Activated CD8-positive, alpha-beta memory T cell treated with anti-CD3 and anti-CD28 coated beads for 1 hour (primary cell): ENCODE measurements around the gene BIN1.
A peak's percentile ranks its signal among the peaks of the same experiment; 100 is the strongest.

Source experiments
- DNase-seq, 2 donors: peaks; one replicate each; pipeline ENCODE4 v3.0.0-alpha.2; 2020; ENCODE audit warnings: low read depth in 1 of 2; ENCODE audit errors: extremely low read depth in 1 of 2

Gene BIN1

DNA sequence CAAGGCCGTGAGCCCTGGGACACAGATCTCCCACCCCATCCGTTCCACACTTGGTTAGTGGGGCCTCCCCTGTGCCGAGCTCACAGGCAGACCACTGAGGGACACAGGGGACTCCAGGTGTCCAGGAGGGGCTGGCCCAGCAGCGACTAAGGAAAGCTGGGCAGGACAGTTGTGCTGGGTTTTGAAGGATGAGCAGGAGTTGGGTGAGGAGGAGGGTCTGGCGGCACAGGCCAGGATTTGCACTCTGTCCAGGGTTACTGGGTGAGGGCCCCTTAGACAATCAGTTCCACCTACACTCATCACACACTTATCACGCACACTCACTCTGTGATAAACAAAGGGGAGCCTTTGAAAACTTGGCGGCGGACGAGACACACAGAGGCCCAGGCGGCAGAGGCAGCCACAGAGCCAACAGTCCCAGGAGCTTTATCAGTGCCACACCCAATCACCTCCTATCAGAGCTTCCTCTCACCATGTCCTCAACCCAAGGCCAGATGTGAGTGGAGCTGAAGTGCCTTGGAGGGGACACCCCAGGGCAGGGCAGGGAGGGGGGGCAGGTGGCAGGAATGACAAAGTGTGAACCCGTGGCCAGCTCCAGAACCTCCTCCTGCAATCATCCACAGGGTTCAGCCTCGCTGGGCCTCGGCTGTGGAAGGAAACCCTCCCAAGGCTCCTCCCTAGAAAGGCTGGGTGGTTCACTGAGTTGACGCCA, 26.6 kb downstream of the BIN1 start:
- no peak for DNase-seq

DNA sequence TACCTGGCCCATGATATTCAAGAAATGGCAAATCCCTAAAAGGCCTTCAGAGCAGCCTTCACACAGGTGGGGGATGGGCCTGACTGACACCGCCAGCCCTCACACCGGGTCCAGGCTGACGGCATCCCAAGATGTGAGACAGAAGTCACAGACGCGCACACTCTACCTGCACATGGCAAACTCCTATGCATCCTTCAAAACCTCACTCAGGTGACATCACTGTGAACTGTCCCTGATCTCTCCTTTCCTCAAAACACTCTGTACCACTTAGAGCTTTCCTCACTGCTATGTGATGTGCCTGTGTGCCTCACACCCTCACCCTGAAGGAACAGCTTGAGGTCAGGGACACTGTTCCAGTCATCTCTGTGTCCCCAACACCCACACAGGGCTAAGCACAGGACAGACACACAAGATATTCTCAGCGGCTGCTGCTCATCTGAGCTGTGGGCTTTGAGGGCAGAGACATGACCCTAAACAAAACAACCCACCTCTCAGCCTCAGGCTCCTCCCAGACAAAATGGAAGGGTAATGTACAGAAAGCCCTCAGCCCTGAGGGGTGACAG, 27.5 kb downstream of the BIN1 start:
- no peak for DNase-seq

DNA sequence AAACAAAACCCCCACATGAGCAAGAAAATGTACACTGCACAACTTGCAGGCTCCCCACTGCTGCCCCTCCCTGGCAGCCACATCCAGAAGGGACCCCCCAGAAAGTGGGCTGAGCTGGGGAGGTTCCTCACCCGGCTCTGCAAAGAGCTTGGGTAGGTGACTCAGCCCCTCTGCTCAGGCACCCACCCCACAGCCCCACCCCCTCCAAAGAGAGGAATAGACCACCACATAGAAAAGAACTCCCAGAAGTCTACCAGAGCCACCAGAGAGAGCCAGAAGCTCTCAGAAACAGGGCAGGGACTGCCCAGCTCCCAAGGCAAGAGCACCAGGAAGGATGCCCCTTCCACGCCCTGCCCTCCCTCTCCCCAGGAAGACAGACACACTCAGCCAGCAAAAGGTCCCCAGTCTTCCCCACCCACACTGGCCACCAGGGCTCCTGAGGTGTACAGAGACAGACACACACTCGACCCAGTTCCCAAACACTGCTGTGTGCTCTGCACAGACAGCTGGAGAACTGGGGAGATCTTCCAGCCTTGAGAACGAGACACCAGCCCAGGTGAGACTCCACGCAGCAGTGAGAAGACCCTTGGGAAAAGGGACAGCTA, 28.2 kb downstream of the BIN1 start:
- DNase-seq, result no peak

DNA sequence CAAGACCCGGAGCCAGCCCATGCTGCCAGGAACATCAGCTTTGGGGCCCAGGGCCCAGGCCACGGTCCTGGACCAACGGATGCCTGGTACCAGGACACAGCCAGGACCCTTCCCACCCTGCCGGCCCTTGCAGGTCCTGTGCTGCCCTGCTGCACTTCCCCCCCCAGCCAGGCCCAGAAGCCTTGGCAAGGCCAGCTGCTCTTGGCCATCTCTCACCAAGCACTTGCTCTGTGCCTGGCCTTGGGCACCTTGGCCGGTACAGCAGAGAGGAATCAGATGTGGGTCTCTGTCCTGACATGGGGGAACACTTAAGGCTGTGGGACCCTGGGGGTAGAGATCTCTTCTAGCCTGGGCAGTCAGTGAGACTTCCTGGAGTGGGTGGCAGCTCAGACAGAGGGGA, 28.9 kb downstream of the BIN1 start:
- DNase-seq, result no peak

DNA sequence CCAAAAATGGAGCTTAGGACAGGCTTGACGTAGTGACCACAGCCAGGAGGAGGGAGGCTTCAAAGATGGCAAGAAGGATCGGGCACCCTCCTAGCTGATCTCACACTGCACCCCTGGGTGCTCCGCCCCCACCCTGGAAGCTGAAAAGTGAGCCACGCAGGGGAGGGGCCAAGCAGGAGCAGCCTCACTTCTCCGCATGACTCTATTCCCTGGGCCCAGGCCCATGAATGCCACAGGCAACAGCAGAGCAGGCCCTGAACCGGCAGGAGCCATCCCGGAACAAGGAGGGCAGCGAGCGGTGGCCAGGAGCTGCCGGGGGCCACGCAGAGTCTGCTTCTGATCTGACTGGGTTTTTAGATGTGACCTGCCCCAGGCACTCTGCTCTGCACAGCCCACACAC, 30.0 kb downstream of the BIN1 start:
- no peak for DNase-seq

DNA sequence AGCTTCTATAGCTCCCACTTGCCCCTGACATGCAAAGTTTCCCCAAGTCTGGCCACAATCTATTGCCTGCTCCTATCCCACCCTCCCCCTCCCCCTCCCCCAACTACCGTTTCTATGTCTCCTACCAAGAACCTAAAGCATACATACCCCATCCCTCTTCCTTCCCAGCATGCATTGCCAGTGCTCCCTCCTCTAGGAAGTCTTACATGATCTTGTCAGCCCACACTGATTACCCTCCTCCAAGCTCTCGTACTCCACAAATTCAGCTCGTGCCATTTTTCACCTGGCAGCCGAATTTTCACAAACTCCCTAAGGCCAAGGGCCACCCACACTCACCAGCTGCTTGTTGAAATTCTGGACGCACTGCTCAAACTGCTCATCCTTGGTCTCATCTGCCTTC, 30.7 kb downstream of the BIN1 start:
- no peak for DNase-seq

DNA sequence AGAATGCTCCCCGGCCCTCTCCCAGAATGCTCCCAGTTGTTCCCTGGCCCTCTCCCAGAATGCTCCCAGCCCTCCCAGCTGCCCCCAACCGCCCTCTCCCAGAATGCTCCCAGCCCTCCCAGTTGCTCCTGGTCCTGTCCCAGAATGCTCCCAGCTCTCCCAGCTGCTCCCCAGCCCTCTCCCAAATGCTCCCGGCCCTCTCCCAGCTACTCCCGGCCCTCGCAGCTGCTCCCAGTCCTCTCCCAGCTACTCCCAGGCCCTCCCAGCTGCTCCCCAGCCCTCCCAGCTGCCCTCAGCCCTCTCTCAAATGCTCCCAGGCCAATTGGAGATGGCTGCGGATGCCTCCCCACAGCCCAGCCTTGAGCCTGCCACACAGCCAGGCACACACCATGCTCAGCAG, 31.1 kb downstream of the BIN1 start:
- no peak for DNase-seq

DNA sequence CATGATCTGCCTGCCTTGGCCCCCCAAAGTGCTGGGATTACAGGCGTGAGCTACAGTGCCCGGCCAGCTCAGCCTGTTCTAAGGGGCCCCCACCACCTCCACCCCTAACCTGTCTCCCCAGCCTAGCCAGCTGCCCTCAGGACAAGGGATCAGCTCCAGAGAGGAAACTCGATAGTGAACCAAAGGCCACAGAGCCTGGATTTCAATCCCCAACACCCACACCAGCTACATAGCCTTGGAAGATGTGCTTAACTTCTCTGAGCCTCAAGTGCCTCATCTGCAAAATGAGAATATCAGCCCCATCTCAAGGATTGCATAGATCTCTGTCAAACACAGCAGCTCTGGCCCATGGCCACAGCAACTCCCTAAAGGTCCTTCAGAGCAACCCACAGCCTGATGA, 32.0 kb downstream of the BIN1 start:
- no peak for DNase-seq

DNA sequence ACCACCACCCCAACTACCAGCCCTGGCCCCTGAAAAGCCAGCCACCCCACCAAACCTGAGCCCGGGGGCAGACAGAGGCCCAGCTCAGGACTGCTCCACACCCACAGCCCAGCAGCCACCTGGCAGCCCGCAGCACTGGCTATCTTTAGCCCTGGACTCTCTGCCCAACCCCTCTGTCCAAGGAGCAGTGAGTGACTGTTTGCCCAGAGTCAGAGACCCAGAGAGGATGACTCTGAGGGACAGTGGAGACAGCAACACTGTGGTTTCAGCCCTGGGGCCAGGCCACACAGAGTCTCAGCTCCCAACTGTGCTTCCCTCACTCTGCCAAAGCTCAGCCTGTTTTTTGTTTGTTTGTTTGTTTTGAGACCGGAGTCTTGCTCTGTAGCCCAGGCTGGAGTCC, 32.6 kb downstream of the BIN1 start:
- no peak for DNase-seq

DNA sequence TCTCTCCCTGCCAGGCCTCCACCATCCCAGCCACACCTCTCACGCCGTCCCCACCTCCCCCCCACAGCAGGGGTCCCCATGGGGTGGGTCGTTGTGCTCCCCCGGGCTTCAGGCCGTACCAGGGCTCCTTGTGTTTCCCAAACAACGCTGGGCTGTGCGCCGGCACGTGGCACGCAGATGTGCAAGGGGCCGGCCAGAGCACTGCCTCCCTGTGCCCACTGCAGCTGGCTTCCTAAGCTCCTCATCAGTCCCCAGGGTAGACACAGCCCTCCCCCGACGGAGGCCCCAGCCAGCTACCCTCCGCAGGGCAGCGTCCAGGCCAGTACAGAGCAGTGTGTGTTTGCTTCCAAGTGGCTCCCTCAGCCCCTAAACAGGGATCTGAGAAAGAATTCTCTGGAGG, 34.0 kb downstream of the BIN1 start:
- no peak for DNase-seq

DNA sequence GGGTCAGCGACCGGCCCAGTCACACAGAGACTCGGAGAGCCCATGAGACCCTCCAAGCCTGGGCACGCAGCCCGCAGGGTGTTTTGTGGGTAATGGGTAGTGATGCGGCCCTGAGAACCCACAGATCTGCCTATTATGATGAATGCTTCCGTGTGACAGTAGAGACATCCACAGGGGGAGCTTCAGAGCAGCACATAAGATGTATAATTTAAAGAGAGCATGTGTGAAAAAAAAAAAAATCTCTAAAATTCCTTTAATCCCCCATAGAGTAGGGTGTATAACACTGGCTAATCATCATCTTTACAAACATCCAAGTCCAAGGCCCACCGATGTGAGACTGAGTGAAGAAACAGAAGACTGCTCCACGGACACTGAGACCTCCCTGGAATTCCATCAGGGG, 34.6 kb downstream of the BIN1 start:
- no peak for DNase-seq

DNA sequence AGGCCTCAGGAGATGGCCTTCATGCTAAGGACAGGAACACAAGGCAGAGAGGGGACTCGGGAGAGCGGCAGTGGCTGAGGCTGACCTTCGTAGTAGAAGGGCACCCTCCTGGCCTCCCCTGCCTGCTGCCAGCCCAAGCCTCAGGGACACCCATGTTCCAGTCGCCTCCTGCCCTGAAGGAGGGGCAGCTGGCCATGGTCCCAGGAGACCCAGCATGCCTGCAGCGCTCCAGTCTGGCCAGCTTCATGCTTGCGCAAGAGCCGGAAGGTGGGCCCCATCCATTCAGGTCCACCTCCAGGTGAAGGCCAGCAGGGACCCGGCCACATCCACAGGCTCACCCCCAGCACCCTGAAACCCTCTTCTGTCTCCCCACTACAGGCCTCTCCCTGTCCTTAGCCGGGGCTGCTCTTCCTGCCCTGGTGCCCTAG, 35.0 kb downstream of the BIN1 start:
- DNase-seq, result no peak

DNA sequence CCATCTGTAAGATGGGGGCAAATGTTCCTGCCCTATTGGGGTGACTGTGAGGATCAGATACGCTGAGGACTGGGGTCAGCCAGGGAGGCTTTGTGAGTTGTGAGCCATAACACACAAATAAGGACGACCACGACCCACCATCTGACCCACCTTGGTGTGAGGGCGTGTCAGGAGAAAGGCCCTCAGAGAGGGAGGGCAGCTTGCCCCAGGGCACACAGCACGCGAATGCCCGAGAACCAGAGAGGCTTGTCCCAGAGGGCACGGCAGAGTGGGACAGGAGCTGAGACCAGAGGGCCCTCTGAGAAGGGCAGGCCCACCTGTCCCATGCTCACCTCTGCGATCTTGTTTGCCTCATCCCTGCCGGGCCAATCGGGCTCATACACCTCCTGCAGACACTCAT, 36.7 kb downstream of the BIN1 start:
- no peak for DNase-seq

DNA sequence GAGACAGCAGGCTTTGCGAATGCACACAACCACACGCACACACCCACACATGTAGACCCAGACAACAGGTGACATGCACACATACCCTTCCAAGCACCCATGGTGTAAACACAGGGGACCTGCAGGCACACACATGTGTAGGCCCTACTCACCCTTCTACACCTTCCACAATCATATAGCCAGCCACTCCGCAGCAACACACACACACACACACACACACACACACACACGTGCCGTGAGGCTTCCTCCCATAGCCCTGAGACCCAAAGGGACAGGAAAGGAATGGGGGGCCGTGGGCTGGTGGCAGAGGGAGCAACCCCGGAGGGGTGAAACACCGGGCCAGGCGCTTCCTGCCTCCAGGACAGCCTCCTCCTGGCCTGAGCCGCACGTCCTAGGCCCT, 37.4 kb downstream of the BIN1 start:
- no peak for DNase-seq

DNA sequence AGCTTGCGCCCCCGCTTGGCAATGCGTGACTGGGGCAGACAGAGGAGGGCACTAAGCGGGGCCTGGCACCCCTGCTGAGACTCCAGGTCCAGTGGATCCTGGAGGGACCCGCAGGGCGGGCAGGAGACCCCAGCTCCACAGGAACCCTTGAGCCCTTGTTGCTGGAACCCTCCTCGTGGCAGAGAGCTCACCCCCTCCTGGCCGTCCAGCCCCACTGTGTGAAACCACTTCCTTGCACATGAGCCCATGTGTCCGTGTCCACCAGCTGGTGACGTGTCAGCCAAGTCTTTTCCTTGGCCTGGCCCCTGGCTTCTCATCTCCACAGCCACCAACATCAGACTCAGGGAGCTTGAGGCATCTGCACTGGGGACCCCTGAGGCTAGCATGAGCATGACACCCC, 38.0 kb downstream of the BIN1 start:
- no peak for DNase-seq

DNA sequence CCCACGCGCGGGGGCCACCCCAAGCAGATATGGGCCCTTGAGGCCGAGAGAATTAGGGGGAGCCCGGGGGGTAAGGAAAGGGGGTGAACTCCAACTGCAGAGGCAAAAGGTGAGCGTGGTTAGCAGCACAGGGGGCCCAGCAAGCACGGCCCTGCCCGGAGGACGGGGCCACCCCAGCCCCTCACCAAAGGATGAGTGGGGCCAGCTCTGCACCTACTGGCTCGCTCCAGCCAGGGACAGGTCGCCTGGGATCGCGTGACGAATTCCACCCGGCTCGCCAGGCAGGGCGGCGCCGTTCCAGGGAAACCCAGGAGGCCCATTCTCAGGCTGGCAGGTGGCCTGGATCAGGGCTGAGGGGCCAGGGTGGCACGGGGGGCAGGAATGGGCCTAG, 38.6 kb downstream of the BIN1 start:
- no peak for DNase-seq

DNA sequence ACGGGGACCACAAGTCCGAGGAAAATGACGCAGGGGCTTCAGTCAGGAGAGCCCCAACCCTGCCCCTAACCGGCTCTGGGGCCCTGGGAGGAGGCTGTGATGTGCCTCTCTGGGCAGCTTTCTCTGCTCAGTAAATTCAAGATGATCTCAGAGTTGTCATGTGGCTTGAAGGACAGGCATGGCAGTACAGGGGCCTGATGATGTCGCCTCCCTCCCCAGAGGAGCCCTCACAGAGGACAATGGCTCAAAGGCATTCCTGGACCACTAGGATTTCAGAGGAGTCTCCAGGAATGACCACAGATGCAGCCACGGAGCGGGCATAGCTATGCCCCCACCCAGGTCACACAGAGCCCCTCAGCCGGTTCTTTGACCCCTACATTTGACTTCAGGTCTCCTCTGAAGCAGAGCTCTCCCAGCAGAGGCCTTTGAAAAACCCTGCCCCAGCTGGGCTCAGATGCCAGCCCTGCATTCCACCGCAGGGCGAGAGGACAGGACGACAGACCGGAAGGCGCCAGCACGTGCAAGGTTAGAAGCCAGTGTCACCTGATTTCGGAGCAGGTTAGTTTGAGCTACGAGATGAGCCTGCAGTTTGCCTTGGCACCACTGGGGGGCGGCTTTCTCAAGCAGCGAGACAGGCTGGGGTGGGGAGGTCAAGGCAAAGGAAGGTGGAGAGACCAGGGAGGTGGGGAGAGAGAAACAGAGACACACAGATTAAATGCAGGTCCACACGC, 39.2 kb downstream of the BIN1 start:
- DNase-seq, result peak in 1 of 2 donors; percentile 49

DNA sequence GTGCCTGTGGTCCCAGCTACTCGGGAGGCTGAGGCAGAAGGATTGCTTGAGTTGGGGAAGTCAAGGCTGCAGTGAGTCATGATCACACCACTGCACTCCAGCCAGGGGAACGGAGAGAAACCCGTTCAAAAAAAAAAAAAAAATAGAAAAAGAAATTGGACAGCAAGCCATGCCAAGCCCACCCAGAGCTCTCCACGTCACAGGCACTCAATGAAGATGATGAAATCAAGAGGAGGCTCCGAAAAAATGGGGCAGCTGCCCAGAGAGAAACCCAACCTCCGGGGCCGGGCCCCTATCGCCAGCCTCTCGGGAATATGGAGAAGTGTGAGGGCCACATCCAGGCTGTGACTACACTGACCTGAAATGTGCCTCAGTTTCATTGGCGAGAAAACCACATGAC, 40.0 kb downstream of the BIN1 start:
- DNase-seq, result no peak

DNA sequence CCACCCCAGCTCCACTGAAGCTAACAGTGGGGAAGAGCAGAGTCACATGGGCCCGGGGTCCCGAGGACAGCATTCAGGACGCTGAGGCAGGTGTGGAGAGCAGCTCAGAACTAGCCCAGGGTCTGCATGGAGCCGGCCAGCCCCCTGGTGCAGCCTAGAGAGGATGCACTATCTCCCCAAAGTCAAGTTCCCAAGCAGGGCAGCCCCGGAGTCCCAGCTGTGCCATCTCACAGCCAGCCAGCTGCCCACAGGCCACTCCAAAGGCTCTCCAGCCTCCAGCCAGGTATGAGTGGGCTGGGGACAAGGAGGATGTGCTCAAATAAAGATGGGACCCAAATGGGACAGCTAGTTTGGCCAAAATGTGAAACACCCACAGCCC, 41.0 kb downstream of the BIN1 start:
- no peak for DNase-seq

DNA sequence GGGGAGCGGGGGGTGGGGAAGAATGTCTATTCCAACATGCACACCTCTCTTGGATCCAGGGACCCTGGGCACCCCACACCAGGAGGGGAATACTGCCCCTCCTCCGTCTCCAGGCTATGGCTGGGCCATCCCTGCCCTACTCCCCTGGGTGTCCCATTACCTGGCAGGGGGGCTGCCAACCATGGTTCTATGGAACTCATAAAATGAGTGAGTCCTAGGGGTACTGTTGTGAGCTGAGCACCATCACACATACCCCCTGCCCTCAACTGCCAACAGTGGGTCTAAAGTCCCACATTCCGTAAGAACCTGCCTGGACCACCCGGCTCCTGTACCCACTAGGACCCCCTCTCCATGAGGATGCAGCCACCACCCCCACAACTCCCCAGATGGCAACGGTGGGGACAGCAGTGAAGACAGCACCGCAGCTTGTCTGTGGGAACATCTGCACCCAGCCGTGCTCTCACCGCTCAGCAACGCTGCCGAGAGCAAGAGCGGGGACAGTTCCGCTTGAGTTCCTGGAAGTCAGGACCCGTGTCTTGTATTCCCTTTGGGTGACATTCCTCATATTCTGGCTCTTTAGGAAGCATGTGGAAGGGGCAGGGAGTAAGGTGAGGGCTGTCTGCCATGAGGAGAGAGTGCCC, 41.5 kb downstream of the BIN1 start:
- DNase-seq, result no peak

DNA sequence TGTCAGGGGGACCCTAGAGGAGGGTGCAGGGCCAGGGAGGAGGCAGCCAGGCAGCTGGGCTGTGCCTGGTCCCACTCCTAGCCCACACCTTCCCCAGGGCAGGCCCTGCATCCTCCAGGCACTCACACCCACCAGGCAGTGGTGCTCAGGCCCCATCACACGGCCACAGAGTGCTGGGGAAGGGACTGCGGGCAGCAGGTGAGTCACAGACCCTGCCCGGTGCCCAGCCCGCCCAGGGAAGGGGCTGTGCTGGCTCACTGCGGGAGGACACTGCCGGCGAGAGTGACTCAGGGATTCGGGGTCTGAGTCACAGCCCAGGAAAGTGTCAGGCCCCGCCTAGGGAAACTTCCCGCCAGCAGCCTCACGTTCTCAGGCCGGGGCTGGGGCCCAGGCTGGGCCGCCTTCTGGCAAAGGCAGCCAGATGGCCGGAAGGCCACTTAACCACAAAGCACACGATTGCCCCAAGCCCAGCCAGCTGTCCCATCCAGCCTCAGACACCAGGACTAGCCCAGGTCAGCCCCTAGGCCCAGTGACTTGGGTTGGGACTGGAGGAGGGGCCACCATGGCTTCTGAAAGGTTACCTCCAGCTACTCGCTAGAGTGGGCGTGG, 42.2 kb downstream of the BIN1 start:
- DNase-seq, result peak in 1 of 2 donors; percentile 41
